Measurements from ENCODE around the gene ALPI. TPM values are rescaled to one million over a fixed set of nuclear protein-coding genes. Genes with fewer than 3 reads are reported as not detected.

Gene ALPI
- total RNA-seq, 2 donors from 2014 or later, result not detected

DNA sequence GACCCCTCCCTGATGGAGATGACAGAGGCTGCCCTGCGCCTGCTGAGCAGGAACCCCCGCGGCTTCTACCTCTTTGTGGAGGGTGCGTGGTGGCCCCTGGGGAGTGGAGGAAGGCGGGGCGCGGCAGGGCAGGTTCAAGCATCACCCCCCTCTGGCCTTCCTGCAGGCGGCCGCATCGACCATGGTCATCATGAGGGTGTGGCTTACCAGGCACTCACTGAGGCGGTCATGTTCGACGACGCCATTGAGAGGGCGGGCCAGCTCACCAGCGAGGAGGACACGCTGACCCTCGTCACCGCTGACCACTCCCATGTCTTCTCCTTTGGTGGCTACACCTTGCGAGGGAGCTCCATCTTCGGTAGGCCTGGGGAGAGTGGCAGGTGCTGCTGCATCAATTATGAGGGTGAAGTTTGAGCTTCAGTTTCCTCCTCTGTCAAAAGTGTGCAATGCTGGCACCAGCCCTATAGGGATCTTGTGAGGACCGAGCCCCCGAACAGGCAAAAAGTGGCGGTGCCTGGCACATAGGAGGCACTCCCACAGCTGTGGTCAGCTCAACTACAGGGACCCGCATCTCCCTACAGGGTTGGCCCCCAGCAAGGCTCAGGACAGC lies 2.2 kb downstream of the ALPI start:
- Mint-ChIP-seq H3K9me3 (no peaks in the 10 kb centered on the region), H3K27me3 (peaks cover 17% of the 10 kb centered on the region), H3K36me3 (ENCODE audit: low read depth) (no peaks in the 10 kb centered on the region), H3K4me3 (no peak overlapping the region), H3K27ac (no peak overlapping the region), H3K4me1 (no peaks in the 10 kb centered on the region)
- ATAC-seq (replicated peaks), result no peak

GRCh38 chr2:232458661-232459418 lies 2.9 kb downstream of the ALPI start:
- Mint-ChIP-seq H3K4me1 (no peaks in the 10 kb centered on the region), H3K36me3 (ENCODE audit: low read depth) (no peaks in the 10 kb centered on the region), H3K4me3 (no peak overlapping the region), H3K9me3 (no peaks in the 10 kb centered on the region), H3K27me3 (peaks cover 17% of the 10 kb centered on the region), H3K27ac (no peak overlapping the region)
- no peak for ATAC-seq (replicated peaks)

- Mint-ChIP-seq H3K4me1 (no peaks in the 10 kb centered on the region), H3K9me3 (no peaks in the 10 kb centered on the region), H3K27ac (no peak overlapping the region), H3K4me3 (no peak overlapping the region), H3K36me3 (ENCODE audit: low read depth) (no peaks in the 10 kb centered on the region), H3K27me3 (peaks cover 17% of the 10 kb centered on the region)
- no peak for ATAC-seq (replicated peaks)
Measured at GRCh38 chr2:232459419-232460035, 3.6 kb downstream of the ALPI start.

DNA sequence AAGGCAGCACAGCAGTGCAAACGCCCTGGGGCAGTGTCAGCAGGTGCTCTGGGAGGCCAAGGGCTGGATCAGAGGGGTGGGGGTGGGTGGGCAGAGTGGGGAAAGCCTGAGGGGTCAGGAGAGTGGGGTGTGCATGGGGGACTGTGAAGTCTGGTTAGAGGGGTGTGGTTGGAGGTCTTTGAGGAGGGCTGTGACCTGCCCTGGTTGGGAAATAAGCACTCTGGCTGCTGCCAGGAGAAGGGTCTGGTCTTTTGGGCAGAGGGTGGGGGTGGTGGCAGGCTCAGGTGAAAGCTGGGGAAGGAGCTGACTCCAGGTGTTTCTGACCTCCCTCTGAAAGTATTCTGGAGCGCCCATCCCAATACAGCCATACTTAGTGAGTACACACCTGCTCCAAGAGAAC lies 4.2 kb downstream of the ALPI start:
- Mint-ChIP-seq H3K4me1 (no peaks in the 10 kb centered on the region), H3K4me3 (no peak overlapping the region), H3K27ac (no peak overlapping the region), H3K36me3 (ENCODE audit: low read depth) (no peaks in the 10 kb centered on the region), H3K27me3 (peaks cover 17% of the 10 kb centered on the region), H3K9me3 (no peaks in the 10 kb centered on the region)
- no peak for ATAC-seq (replicated peaks)

DNA sequence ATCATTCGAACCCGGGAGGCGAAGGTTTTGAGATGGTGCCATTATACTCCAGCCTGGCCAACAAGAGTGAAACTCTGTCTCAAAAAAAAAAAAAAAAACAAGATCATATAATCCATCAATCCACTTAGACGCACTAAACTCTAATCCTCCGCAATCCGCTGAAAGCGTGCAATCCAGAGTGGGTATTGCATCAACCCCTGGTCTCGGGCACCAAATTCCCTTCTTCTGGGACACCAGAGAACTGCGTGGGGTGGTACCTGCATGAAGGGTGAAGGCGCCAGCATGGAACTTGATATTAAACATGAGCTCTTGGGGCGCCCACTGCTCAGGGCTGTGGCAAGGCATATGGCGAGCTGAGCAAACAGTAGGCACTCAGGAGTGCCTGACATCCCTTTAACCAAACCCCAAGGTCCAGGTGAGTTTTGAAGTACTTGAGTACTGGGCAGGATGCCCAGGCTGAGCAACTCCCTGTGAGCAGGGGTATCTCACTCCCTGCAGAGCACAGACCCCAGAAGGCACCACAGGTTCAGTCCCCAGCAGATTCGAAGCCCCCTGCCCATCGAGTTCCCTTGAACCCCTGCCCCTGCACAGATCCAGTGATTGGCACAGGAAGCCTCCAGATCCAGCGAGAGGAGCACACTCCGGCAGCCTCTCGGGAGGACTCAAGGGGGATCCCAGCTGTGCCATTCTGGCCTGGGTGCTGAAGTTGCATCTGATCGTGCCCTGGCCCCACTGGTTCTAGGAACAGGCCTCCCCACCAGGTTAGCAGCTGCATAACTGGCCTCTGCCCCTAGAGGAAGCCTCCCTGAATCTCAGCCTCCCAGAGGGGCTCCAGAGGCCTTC lies 8.0 kb downstream of the ALPI start:
- Mint-ChIP-seq H3K4me1 (no peaks in the 10 kb centered on the region), H3K4me3 (no peak overlapping the region), H3K9me3 (no peaks in the 10 kb centered on the region), H3K27ac (no peak overlapping the region), H3K27me3 (peaks cover 14% of the 10 kb centered on the region), H3K36me3 (ENCODE audit: low read depth) (no peaks in the 10 kb centered on the region)
- no peak for ATAC-seq (replicated peaks)

- no peak overlapping the region for H3K27ac Mint-ChIP-seq
- no peaks in the 10 kb centered on the region for H3K9me3 Mint-ChIP-seq
- no peak overlapping the region for H3K4me3 Mint-ChIP-seq
- peaks cover 18% of the 10 kb centered on the region for H3K27me3 Mint-ChIP-seq
- H3K36me3 Mint-ChIP-seq (ENCODE audit: low read depth), result no peaks in the 10 kb centered on the region
- H3K4me1 Mint-ChIP-seq, result no peaks in the 10 kb centered on the region
- no peak for ATAC-seq (replicated peaks)
Measured at GRCh38 chr2:232464544-232464885, 8.6 kb downstream of the ALPI start.

DNA sequence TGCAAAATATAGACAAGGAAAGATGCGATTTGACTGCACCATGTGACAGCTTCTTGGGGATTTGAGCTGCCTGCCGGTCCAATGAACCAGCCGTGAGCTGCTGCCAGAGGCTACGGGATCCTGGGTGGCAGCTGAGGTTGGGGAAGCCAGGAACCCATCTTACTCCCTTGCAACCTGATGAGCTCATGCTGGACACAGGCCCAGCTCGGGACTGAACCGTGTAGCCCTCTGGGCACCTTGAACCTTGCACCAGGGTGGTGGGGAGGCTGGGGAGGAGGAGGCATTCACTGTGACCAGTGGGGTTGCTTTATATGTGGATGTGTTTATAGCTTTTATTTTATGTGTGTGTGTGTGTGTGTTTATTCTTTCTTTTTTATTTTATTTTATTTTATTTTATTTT lies 9.1 kb downstream of the ALPI start:
- no peak for ATAC-seq (replicated peaks)
- no peak overlapping the region for H3K4me3 Mint-ChIP-seq

DNA sequence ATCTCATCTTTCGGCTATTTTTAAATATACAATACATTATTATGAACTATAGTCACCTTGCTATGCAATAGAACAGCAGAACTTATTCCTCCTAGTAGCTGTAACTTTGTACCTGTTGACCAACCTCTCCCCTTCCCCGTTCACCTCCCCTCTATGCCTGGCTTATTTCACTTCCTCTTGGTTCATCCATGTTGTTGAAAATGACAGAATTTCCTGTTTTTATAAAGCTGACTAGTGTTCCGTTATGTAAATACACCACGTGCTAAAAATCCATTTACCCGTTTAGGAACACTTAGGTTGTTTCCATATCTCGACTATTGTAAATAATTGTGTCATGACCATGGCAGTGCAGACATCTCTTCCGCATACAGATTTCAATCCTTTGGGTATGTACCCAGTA lies 10.3 kb downstream of the ALPI start:
- H3K4me1 Mint-ChIP-seq, result no peaks in the 10 kb centered on the region
- H3K36me3 Mint-ChIP-seq (ENCODE audit: low read depth), result no peaks in the 10 kb centered on the region
- no peak overlapping the region for H3K4me3 Mint-ChIP-seq
- H3K9me3 Mint-ChIP-seq, result no peaks in the 10 kb centered on the region
- peaks cover 15% of the 10 kb centered on the region for H3K27me3 Mint-ChIP-seq
- ATAC-seq (replicated peaks), result no peak
- no peak overlapping the region for H3K27ac Mint-ChIP-seq

More for the DNA sequence above, 9.1 kb downstream of the ALPI start:
- Mint-ChIP-seq H3K9me3 (no peaks in the 10 kb centered on the region), H3K36me3 (ENCODE audit: low read depth) (no peaks in the 10 kb centered on the region), H3K27ac (no peak overlapping the region), H3K27me3 (peaks cover 15% of the 10 kb centered on the region), H3K4me1 (no peaks in the 10 kb centered on the region)

GRCh38 chr2:232473467-232473890 lies 17.5 kb downstream of the ALPI start:
- Mint-ChIP-seq H3K4me1 (no peaks in the 10 kb centered on the region), H3K27me3 (peaks cover 39% of the 10 kb centered on the region)

DNA sequence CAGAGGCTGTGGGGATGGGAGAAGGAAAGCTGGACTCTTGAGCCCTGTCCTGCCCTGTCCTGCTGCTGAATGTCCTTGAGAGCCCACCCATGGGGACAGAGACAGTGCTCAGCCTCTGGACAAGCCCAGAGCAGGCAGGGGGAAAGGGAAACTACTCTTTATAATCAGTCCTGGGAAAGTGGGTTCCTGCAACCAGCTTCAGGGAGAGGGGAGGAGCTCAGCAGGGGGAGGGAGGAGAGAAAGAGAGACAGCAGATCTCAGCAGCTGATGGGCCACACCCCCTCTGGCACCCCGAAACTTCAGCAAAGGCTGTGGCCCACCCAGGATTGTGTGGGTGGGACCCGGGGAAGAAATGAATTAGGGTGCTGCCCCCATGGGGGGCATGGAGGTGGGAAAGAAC lies 20.1 kb downstream of the ALPI start:
- Mint-ChIP-seq H3K9me3 (peaks cover 16% of the 10 kb centered on the region), H3K27me3 (peaks cover 31% of the 10 kb centered on the region), H3K27ac (no peak overlapping the region), H3K4me3 (no peak overlapping the region), H3K36me3 (ENCODE audit: low read depth) (no peaks in the 10 kb centered on the region), H3K4me1 (no peaks in the 10 kb centered on the region)
- ATAC-seq (replicated peaks), result no peak

More at GRCh38 chr2:232473467-232473890, 17.5 kb downstream of the ALPI start:
- Mint-ChIP-seq H3K27ac (no peak overlapping the region), H3K9me3 (peaks cover 16% of the 10 kb centered on the region), H3K36me3 (ENCODE audit: low read depth) (no peaks in the 10 kb centered on the region), H3K4me3 (no peak overlapping the region)
- ATAC-seq (replicated peaks), result no peak

DNA sequence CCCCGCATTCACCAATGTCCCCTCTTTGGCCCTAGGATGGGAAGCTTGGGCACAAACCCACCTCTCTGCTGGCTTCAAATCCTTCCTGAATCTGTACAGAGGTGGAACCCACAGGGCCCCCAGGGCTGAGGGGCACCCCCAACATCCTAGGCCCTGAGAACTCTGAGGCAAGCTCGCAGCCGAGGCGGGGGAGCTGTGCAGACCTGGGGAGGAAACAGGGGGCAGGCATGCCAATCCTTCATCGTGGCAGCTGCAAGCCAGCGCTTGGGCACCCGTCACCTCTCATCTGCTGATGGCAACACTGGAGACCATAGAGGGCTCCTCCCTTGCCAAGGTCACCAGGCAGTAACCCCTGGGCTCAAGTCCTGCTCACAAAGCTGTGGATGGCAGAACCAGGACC lies 20.8 kb downstream of the ALPI start:
- Mint-ChIP-seq H3K27ac (no peak overlapping the region), H3K36me3 (ENCODE audit: low read depth) (no peaks in the 10 kb centered on the region), H3K4me3 (no peak overlapping the region), H3K4me1 (no peaks in the 10 kb centered on the region), H3K27me3 (peaks cover 26% of the 10 kb centered on the region), H3K9me3 (peaks cover 12% of the 10 kb centered on the region)
- no peak for ATAC-seq (replicated peaks)

DNA sequence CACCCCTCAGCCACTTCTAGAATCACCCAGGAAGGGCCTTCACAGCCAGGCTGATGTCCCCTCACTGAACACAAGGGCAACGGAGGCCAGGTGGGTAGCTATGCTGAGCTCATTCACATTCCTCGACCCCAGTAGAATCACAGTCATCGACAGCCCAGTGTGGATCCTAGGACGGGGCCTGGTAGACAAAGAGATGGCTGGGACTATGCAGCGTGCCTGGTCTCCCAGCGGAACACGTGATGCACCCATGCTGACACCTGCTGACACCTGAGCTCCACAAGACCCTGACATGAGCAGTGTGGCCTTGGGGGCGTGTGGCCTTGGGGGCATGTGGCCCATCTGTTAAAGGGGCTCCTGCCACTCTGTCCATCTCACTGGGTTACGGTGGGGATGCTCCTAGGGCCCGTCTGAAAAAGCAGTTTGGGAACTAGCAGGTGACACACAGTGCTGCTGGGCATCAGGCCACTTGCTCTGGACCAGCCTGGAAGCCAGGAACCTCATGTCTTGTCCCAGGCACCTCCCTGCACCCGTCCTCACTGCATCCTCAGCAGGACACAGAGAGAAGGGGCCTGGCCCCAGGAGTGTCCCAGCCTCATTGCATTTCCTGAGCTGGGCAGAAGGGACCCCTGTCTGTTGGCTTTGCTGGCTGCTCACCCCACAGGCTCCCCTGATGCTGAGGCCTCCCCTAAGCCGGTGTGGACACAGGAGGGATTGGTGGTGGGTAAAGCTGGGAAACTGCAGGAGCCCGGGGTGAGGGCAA lies 22.0 kb downstream of the ALPI start:
- Mint-ChIP-seq H3K4me1 (no peaks in the 10 kb centered on the region), H3K9me3 (peaks cover 2% of the 10 kb centered on the region), H3K36me3 (ENCODE audit: low read depth) (no peaks in the 10 kb centered on the region), H3K27me3 (peaks cover 20% of the 10 kb centered on the region), H3K27ac (no peak overlapping the region), H3K4me3 (no peak overlapping the region)
- no peak for ATAC-seq (replicated peaks)

- ATAC-seq (replicated peaks), result no peak
- Mint-ChIP-seq H3K36me3 (ENCODE audit: low read depth) (no peaks in the 10 kb centered on the region), H3K4me3 (no peak overlapping the region), H3K27ac (no peak overlapping the region), H3K27me3 (peaks cover 19% of the 10 kb centered on the region), H3K9me3 (no peaks in the 10 kb centered on the region), H3K4me1 (no peaks in the 10 kb centered on the region)
Measured at GRCh38 chr2:232478571-232479340, 22.8 kb downstream of the ALPI start.

All from activated T-helper 17 cell treated with anti-CD3 and anti-CD28 coated beads, Interleukin-2, amount 50 U/mL, for 72 hours (primary cell).